ENCODE data around the gene OR2AG2. TPM values are rescaled to one million over a fixed set of nuclear protein-coding genes. Genes with fewer than 3 reads are reported as not detected.

OR2AG2 gene
- total RNA-seq, 2 experiments from 2014 or later: 0.82 to 1.7 TPM

- DNase-seq (ENCODE audit: low spot score): no peak
- Histone ChIP-seq H3K36me3 (ENCODE audit: insufficient read depth, low read length) (no peaks in the 10 kb centered on the region), H2AFZ (ENCODE audit: low read length) (no peak within 1 kb of the TSS), H3K4me1 (ENCODE audit: insufficient read depth, low read length, poor library complexity, severe bottlenecking) (no peaks in the 10 kb centered on the region), H3K27ac (ENCODE audit: low read depth, low read length, poor library complexity, severe bottlenecking) (no peak within 1 kb of the TSS), H3K79me2 (ENCODE audit: insufficient read depth, low read depth, low read length) (no peaks in the 10 kb centered on the region), H3K4me2 (ENCODE audit: low read length) (no peak within 1 kb of the TSS), H3K4me3 (ENCODE audit: low read depth, low read length, poor library complexity, severe bottlenecking) (no peak within 1 kb of the TSS), H3K9me2 (ENCODE audit: insufficient read depth, low read length) (no peaks in the 10 kb centered on the region), H4K20me1 (ENCODE audit: insufficient read depth, low read length) (no peaks in the 10 kb centered on the region), H3K9me3 (ENCODE audit: low read length) (no peaks in the 10 kb centered on the region)
- no TSS peak for BruUV-seq (replicated peaks)
- no peak for TF ChIP-seq EZH2phosphoT487 (IDR thresholded peaks at IDR 0.05; ENCODE audit: borderline replicate concordance, low read depth, low read length)
- TF ChIP-seq CTCF (conservative IDR thresholded peaks at IDR 0.05; ENCODE audit: low read length): no peak
- POLR2A ChIA-PET: no interaction called here
- intact Hi-C loops (cut with micrococcal nuclease; ENCODE audit: unreplicated experiment): no loop called here
- CTCF ChIA-PET (ENCODE audit: unreplicated experiment): no interaction called here
Measured at GRCh38 chr11:6782720-6783119, 10.9 kb upstream of the OR2AG2 start, which contains the start of gene OR2AG1. OR2AG1 (plus strand) TSS chr11:6783020; CDS start chr11:6785038, 2,018 bp downstream.

GRCh38 chr11:6780829-6781228 is 9.1 kb upstream of the OR2AG2 start:
- Histone ChIP-seq H3K79me2 (ENCODE audit: insufficient read depth, low read depth, low read length) (no peaks in the 10 kb centered on the region), H2AFZ (ENCODE audit: low read length) (no peak overlapping the region), H3K36me3 (ENCODE audit: insufficient read depth, low read length) (no peaks in the 10 kb centered on the region), H3K27ac (ENCODE audit: low read depth, low read length, poor library complexity, severe bottlenecking) (no peak overlapping the region), H3K4me2 (ENCODE audit: low read length) (no peak overlapping the region), H3K9me2 (ENCODE audit: insufficient read depth, low read length) (no peaks in the 10 kb centered on the region), H4K20me1 (ENCODE audit: insufficient read depth, low read length) (no peaks in the 10 kb centered on the region), H3K9me3 (ENCODE audit: low read length) (no peaks in the 10 kb centered on the region), H3K4me1 (ENCODE audit: insufficient read depth, low read length, poor library complexity, severe bottlenecking) (no peaks in the 10 kb centered on the region), H3K4me3 (ENCODE audit: low read depth, low read length, poor library complexity, severe bottlenecking) (no peak overlapping the region)
- DNase-seq (ENCODE audit: low spot score): no peak
- intact Hi-C loops (cut with micrococcal nuclease; ENCODE audit: unreplicated experiment): no loop called here
- BruUV-seq (replicated peaks): no TSS peak
- TF ChIP-seq EZH2phosphoT487 (IDR thresholded peaks at IDR 0.05; ENCODE audit: borderline replicate concordance, low read depth, low read length): no peak
- no peak for TF ChIP-seq CTCF (conservative IDR thresholded peaks at IDR 0.05; ENCODE audit: low read length)
- ChIA-PET CTCF (ENCODE audit: unreplicated experiment) (no interaction called here), POLR2A (interaction anchor here (0.7 to 1.0 kb wide), 3 partner anchors 47 to 326 kb away, joined by 3 to 4 read pairs (median 3); no protein-coding TSS in a partner anchor)

- H3K4me1 ChIP-seq (ENCODE audit: insufficient read depth, low read length, poor library complexity, severe bottlenecking): no peaks in the 10 kb centered on the region
- no peak overlapping the region for H3K27ac ChIP-seq (ENCODE audit: low read depth, low read length, poor library complexity, severe bottlenecking)
- H3K9me3 ChIP-seq (ENCODE audit: low read length): no peaks in the 10 kb centered on the region
- H3K79me2 ChIP-seq (ENCODE audit: insufficient read depth, low read depth, low read length): no peaks in the 10 kb centered on the region
- H3K36me3 ChIP-seq (ENCODE audit: insufficient read depth, low read length): no peaks in the 10 kb centered on the region
- no TSS peak for BruUV-seq (replicated peaks)
- ChIA-PET CTCF (ENCODE audit: unreplicated experiment) (no interaction called here), POLR2A (interaction anchor here (0.6 to 1.6 kb wide), 3 partner anchors 10 to 635 kb away, joined by 3 read pairs; no protein-coding TSS in a partner anchor)
- no peak overlapping the region for H3K4me3 ChIP-seq (ENCODE audit: low read depth, low read length, poor library complexity, severe bottlenecking)
- no peak for DNase-seq (ENCODE audit: low spot score)
- no peak overlapping the region for H2AFZ ChIP-seq (ENCODE audit: low read length)
- H4K20me1 ChIP-seq (ENCODE audit: insufficient read depth, low read length): no peaks in the 10 kb centered on the region
- H3K4me2 ChIP-seq (ENCODE audit: low read length): no peak overlapping the region
- no peak for TF ChIP-seq CTCF (conservative IDR thresholded peaks at IDR 0.05; ENCODE audit: low read length)
- no peak for TF ChIP-seq EZH2phosphoT487 (IDR thresholded peaks at IDR 0.05; ENCODE audit: borderline replicate concordance, low read depth, low read length)
- H3K9me2 ChIP-seq (ENCODE audit: insufficient read depth, low read length): no peaks in the 10 kb centered on the region
- intact Hi-C loops (cut with micrococcal nuclease; ENCODE audit: unreplicated experiment): no loop called here
Measured at GRCh38 chr11:6778518-6778917, 6.7 kb upstream of the OR2AG2 start.

All from OCI-LY7 (cell line).